GM21786 (cell line): Measurements from ENCODE around the gene P2RY6.

Source experiments
- ATAC-seq: cut with Tn5 transposase; IDR thresholded peaks from one replicate; pipeline ENCODE4 v1.9.1; 2021; ENCODE audit not compliant: unreplicated experiment

Gene P2RY6

DNA sequence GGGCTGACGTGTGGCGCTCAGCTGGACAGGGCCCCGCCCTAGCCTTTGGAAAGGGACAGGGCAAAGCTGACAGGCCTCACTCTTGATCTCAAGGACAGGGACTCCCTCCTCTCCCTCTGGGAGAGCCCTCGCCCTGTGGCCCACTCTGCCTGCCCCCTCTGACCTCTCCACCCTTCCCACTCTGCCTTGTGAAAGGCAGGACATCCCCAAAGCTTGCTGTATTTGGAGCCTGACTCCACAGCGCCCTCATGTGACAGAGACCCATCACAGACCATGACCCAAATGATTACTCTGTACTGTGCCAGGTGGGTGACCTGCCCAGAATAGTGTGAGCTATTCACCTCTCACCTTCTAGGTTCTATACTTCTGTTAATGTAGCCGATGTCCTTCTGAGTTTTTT, 35.3 kb upstream of the P2RY6 start:
- ATAC-seq, result no peak

- ATAC-seq, result no peak
These were observed 34.5 kb upstream of the P2RY6 start for GRCh38 chr11:73237471-73238290.

GRCh38 chr11:73239111-73239521, 33.0 kb upstream of the P2RY6 start:
- no peak for ATAC-seq

DNA sequence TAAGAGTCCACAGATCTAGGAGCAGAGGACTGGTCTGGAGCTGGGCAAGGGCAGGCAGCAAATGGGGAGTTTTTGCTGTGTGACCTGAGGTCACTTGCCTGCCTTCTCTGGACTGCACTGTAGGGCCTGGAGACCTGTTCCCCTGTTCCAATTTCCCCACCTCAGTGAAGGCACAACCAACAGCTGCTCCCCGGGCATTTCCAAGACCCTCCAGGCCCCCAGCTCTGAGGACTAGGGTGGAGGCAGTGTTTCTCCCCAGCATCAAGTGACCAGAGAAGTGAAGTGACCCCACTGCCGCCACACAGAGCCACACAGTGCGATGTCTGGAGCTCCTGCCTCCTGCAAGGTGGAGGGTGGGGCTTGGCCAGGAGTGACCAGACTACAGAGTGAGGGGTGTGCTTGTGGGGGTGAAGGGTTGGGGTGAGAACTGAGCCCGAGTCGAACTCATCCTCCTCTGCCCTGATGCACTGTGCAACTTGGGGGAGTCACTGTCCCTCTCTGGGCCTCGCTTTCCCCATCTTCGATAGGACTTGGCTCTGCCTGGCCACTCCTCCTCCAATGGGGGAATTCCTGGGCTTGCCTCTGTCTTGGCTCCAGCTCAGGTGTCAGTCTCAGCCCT, 32.5 kb upstream of the P2RY6 start:
- no peak for ATAC-seq

- ATAC-seq, result no peak
These were observed 31.9 kb upstream of the P2RY6 start for GRCh38 chr11:73240190-73240781.

GRCh38 chr11:73241300-73241699, 30.8 kb upstream of the P2RY6 start:
- no peak for ATAC-seq

DNA sequence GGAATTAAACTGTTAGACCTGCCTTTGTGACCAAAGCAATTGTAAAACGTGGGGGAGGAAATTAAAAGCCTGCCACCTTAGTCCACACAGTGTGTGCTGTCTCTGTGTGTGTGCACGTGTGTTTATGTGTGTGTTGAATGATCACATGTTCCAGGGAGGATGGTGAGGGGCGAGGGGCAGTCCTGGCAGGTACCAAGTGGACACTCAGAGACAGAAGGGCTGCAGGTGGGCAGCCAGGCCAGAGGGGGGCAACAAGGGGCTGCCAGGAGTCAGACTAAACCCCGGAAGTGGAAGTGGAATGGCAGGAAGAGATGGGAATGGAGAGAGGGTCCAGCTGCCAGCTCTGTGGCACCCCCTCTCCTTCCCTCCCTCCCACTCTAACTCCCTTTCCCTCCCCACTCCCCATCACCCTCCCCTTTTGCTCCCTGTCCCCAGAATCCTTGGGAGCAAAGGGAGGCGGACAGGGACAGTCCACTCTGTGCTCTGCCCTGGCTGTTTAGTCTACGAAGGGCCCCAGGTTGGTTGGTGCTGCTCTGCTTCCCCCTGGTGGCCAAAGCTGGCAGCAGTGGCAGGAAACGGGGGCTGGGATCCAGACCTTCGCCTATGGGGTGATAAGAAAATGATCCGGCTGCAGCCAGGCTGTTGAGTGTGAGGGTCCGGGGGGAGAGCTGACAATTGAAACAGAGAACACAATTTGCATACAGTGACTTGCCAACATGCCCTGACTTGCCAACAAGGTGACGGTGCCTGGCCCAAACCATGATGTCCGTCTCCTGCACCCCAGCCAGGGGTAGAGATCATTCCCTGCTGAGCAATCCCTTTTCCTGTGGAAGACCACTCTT, 29.7 kb upstream of the P2RY6 start:
- ATAC-seq, result no peak

GRCh38 chr11:73243093-73243485, 29.0 kb upstream of the P2RY6 start:
- no peak for ATAC-seq

- no peak for ATAC-seq
These were observed 27.4 kb upstream of the P2RY6 start for GRCh38 chr11:73244589-73245240.

- ATAC-seq, result no peak
These were observed 26.7 kb upstream of the P2RY6 start for GRCh38 chr11:73245461-73245860.

- ATAC-seq, result no peak
These were observed 25.8 kb upstream of the P2RY6 start for GRCh38 chr11:73246303-73246702.

DNA sequence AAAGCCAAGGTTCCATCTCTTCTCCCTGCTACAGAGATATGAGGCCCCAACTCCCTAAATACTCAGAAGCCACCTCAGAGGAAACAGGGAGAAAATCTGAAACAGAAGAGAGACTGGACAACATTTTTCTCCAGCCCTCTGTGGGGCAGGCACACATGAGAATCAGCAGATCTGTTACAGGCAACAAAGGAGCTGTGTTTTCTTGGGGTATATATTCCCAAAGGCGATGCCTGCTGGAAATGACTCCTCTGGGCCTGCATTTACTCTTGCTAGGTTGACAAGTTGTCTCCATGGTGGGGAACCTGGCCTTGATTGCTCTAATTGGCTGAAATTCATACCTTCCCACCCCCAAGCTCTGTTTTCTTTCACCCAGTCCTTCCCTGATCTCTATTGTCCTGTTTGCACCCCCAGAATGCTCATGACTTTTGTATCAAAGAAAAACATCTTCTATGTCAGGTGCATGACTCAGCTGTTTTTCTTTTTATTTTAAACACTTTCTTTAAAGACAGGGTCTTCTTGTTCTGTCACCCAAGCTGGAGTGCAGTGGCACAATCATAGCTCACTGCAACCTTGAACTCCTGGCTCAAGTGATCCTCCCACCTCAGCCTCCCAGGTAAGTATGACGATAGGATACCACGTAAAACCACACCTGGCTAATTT, 23.5 kb upstream of the P2RY6 start:
- ATAC-seq, result no peak

GRCh38 chr11:73249304-73249703, 22.8 kb upstream of the P2RY6 start:
- no peak for ATAC-seq

DNA sequence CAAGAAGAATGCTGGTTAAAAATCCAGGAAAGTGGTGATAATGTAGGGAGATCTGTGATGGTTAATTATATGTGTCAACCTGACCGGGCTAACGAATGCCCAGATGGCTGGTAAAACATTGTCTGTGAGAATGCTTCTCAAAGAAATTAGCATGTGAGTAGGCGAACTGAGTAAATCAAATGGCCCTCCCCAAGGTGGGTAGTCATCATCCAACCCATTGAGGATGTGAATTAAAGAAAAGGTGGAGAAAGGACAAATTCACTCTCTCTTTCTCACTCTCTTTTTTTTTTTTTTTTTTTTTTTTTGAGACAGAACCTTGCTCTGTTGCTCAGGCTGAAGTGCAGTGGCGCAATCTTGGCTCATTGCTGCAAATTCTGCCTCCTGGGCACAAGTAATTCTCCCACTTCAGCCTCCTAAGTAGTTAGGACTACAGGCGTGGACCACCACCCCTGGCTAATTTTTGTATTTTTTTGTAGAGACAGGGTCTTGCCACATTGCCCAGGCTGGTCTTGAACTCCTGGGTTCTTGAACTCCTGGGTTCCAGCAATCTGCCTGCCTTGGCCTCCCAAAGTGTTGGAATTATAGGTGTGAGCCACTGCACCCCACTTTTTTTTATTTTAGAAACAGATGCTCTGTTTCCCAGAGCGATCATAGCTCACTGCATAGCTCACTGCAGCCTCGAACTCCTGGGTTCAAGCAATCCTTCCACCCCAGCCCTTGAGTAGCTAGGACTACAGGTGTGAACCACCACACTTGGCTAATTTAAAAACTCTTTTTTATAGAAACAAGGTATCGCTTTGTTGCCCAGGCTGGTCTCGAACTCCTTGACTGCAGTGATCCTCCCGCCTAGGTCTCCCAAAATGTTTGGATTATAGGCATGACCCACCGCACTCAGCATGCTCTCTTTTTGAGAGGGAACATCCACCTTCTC, 22.0 kb upstream of the P2RY6 start:
- ATAC-seq, result no peak

GRCh38 chr11:73252577-73253191, 19.5 kb upstream of the P2RY6 start:
- ATAC-seq, result no peak

DNA sequence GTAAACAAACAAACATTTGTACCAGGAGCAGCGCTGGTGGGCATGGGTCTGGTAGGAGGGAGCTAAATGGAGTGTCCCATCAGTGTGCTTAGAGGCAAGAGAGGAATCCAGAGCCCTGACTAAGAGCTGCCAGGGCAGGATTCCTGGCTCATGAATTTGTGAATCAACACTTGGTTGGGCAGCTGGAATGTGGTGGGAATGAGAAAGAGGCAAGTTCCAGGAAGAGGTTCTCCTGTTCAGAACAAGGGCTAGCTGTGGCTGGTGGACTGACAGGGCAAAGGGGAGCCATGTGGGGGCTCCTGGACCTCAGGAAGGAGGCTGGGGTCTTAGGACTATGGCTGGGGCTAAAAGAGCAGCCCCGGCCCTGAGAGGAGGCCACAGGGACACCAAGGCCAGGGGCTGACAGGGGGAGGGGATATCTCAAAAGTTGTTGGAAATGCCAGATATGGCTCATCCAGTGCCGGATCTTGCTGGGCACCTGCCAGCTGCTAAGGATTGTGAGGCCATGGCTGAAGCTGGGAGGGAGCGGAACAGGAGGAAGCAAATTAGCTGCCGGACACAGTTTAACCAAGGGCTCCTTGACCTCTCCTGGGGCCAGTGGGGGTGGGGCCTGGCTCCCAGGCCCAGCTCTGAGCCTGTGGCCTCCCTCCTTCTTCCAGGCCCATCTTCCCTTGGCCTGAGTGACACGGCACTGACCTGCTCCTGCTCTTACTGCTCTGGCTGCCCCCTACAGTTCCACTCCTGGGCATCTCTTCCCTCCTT, 14.6 kb upstream of the P2RY6 start:
- ATAC-seq, result no peak

DNA sequence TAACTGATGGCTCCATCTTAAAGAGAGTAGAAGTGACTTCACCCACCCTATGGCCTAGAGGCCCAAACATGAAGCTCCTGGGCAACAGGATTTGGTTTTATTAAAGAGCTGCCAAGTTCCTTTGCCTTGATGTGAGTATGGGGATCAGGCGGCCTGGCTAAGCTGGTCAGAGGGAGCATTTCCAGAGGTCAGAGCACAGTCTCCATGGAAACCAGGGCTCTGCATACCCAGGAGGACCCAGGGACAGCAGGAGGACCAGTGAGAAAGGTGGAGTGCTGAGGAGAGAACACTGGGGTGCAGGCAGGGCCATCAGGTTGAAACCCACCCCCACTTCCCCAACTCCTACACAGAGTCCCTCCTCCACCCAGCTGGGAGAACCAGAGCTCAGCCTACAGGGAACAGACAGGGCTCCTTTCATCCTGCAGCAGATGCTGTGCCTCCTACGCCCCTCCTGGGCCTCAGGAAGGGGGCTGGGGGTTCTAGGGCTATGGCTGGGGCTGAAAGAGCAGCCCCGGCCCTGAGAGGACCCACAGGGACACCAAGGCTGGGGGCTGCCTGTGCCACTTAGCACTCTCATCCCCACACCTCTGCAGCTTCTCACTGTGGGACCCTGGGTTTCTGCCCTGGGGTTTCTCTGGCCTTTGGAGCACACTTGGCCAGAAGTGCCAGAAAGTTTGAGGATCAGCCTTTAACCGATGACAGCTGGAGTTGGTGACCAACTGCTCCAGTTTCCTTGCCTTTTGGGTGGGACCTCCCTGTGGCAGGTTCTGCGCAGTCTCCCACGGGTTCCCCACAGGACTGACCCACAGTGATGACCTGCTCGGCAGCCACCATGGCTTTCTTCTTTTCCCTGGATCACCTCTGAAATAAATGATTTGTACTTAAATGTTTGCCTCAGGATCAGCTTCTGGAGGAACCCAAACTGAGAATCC, 13.8 kb upstream of the P2RY6 start:
- ATAC-seq, result no peak
